ENCODE results near the gene TP53. TPM values are rescaled to one million over a fixed set of nuclear protein-coding genes. Genes with fewer than 3 reads are reported as not detected.

The TP53 gene
- polyA plus RNA-seq, 1 experiment, result 48.4 TPM

- ChIA-PET CTCF (interaction anchor here (0.7 to 1.5 kb wide), 4 partner anchors 10 to 19 kb away, joined by 3 to 6 read pairs (median 3); partner anchors contain the start of genes TP53 and WRAP53), POLR2A (no interaction called here)
- TF ChIP-seq CTCF (IDR thresholded peaks at IDR 0.05; ENCODE audit: insufficient read depth, low read depth, low read length), result no peak
- no peak for DNase-seq (ENCODE audit: low read depth)
- peaks cover 20% of the 10 kb centered on the region for H3K27me3 ChIP-seq (ENCODE audit: control insufficient read depth, insufficient read depth, low read length)
- no peak overlapping the region for H3K4me3 ChIP-seq (ENCODE audit: low read depth, low read length)
- H3K36me3 ChIP-seq (ENCODE audit: control insufficient read depth, insufficient read depth, low read length), result peaks cover 4% of the 10 kb centered on the region; the same call in 1 of the 2 replicates
Measured at GRCh38 chr17:7706631-7707354, 19.5 kb upstream of the TP53 start.

GRCh38 chr17:7705269-7706255 lies 18.3 kb upstream of the TP53 start:
- no peak for DNase-seq (ENCODE audit: low read depth)
- ChIA-PET CTCF (interaction anchor here (0.8 to 1.5 kb wide), 6 partner anchors 9 to 35 kb away, joined by 3 to 6 read pairs (median 3); partner anchors contain the start of gene WRAP53), POLR2A (no interaction called here)
- peak overlapping the region; percentile 52 for H3K4me3 ChIP-seq (ENCODE audit: low read depth, low read length)
- H3K27me3 ChIP-seq (ENCODE audit: control insufficient read depth, insufficient read depth, low read length), result peaks cover 16% of the 10 kb centered on the region
- TF ChIP-seq CTCF (IDR thresholded peaks at IDR 0.05; ENCODE audit: insufficient read depth, low read depth, low read length), result no peak
- peaks cover 4% of the 10 kb centered on the region; the same call in 1 of the 2 replicates for H3K36me3 ChIP-seq (ENCODE audit: control insufficient read depth, insufficient read depth, low read length)

GRCh38 chr17:7704601-7705268 lies 17.4 kb upstream of the TP53 start, which contains the start of gene EFNB3:
EFNB3 (plus strand) TSS chr17:7705202; CDS start chr17:7705599, 397 bp downstream.
- Histone ChIP-seq H3K4me3 (ENCODE audit: low read depth, low read length) (peak within 1 kb of the TSS; percentile 52), H3K27me3 (ENCODE audit: control insufficient read depth, insufficient read depth, low read length) (peaks cover 16% of the 10 kb centered on the region), H3K36me3 (ENCODE audit: control insufficient read depth, insufficient read depth, low read length) (peaks cover 4% of the 10 kb centered on the region; the same call in 1 of the 2 replicates)
- CTCF ChIA-PET, result interaction anchor here (0.5 to 1.2 kb wide), 4 partner anchors 10 to 119 kb away, joined by 3 to 4 read pairs (median 3); no protein-coding TSS in a partner anchor
- no peak for DNase-seq (ENCODE audit: low read depth)
- POLR2A ChIA-PET, result no interaction called here
- no peak for TF ChIP-seq CTCF (IDR thresholded peaks at IDR 0.05; ENCODE audit: insufficient read depth, low read depth, low read length)

GRCh38 chr17:7703584-7704479 lies 16.5 kb upstream of the TP53 start:
- no peak for TF ChIP-seq CTCF (IDR thresholded peaks at IDR 0.05; ENCODE audit: insufficient read depth, low read depth, low read length)
- POLR2A ChIA-PET, result no interaction called here
- CTCF ChIA-PET, result interaction anchor here (0.5 to 0.9 kb wide), 2 partner anchors 16 to 120 kb away, joined by 3 to 4 read pairs; partner anchors contain the start of gene TP53
- peak overlapping the region; percentile 52 for H3K4me3 ChIP-seq (ENCODE audit: low read depth, low read length)
- peaks cover 4% of the 10 kb centered on the region; the same call in 1 of the 2 replicates for H3K36me3 ChIP-seq (ENCODE audit: control insufficient read depth, insufficient read depth, low read length)
- peaks cover 16% of the 10 kb centered on the region for H3K27me3 ChIP-seq (ENCODE audit: control insufficient read depth, insufficient read depth, low read length)
- no peak for DNase-seq (ENCODE audit: low read depth)
